IMR-90 (cell line): ENCODE results near the gene ABCA4. TPM values are rescaled to one million over a fixed set of nuclear protein-coding genes. Genes with fewer than 3 reads are reported as not detected.

Experiments
- ATAC-seq: fragments of 200-7000 bp; cut with Tn5 transposase; 2 replicates; pipeline ENCODE4 v1.9.1; 2020; ENCODE audit warnings: low read depth, mild to moderate bottlenecking, moderate library complexity
- BruUV-seq: library from RNA; stranded (reverse); fragments of 400-500 nt; replicated peaks from 2 replicates; lab custom pipeline; 2021; lab: Mats Ljungman, UMichigan
- CTCF ChIA-PET: fragments of 300-600 bp; formaldehyde crosslinking; extraction: SDS; loops from one replicate; lab custom pipeline; 2021; ENCODE audit warnings: antibody characterized with exemption; lab: Yijun Ruan, JAX
- POLR2A ChIA-PET: fragments of 300-600 bp; sonication (Branson Sonifier 250); formaldehyde crosslinking; loops from one replicate; lab custom pipeline; 2022; ENCODE audit warnings: antibody characterized with exemption; ENCODE audit not compliant: unreplicated experiment; lab: Charles Lee
- DNase-seq: peaks from one replicate; pipeline ENCODE4 v3.0.0; 2013
- H2AFZ ChIP-seq: replicated peaks from 2 replicates; pipeline ENCODE3; 2013; ENCODE audit warnings: low read length, mild to moderate bottlenecking; ENCODE audit not compliant: poor library complexity
- H2AK5ac ChIP-seq: 2 replicates; pipeline ENCODE4 v1.6.1; 2013; ENCODE audit warnings: low read depth, low read length, inconsistent platforms
- H2AK9ac ChIP-seq: replicated peaks from 2 replicates; pipeline ENCODE3; 2013; ENCODE audit warnings: mild to moderate bottlenecking, low read depth, low read length, moderate library complexity; ENCODE audit not compliant: poor library complexity
- H2BK120ac ChIP-seq: 2 replicates; pipeline ENCODE4 v1.6.1; 2013; ENCODE audit warnings: low read depth, low read length, inconsistent platforms
- H2BK15ac ChIP-seq: 3 replicates; pipeline ENCODE4 v1.6.1; 2013; ENCODE audit warnings: low read depth, low read length, inconsistent platforms
- H2BK20ac ChIP-seq: 2 replicates; pipeline ENCODE4 v1.6.1; 2013; ENCODE audit warnings: low read depth, mild to moderate bottlenecking, inconsistent platforms, low read length, moderate library complexity
- H2BK5ac ChIP-seq: 2 replicates; pipeline ENCODE4 v1.6.1; 2013; ENCODE audit warnings: mild to moderate bottlenecking, low read depth, low read length, inconsistent platforms; ENCODE audit not compliant: poor library complexity, severe bottlenecking
- H3K14ac ChIP-seq: replicated peaks from 2 replicates; pipeline ENCODE4 v1.6.1; 2013; ENCODE audit warnings: low read depth, low read length, inconsistent platforms
- H3K18ac ChIP-seq: 2 replicates; pipeline ENCODE4 v1.6.1; 2013; ENCODE audit warnings: low read depth, low read length, control low read depth
- H3K23ac ChIP-seq: 2 replicates; pipeline ENCODE4 v1.6.1; 2013; ENCODE audit warnings: low read depth, low read length, inconsistent platforms
- H3K27ac ChIP-seq: 2 replicates; pipeline ENCODE4 v1.5.1; 2013; ENCODE audit warnings: mild to moderate bottlenecking, control low read depth, low read length; ENCODE audit not compliant: insufficient read depth
- H3K27me3 ChIP-seq: 2 replicates; pipeline ENCODE4 v1.6.1; 2013; ENCODE audit warnings: low read length; ENCODE audit not compliant: control insufficient read depth, insufficient read depth
- H3K36me3 ChIP-seq: 2 replicates; pipeline ENCODE4 v1.6.1; 2013; ENCODE audit warnings: low read length, mixed read lengths; ENCODE audit not compliant: control insufficient read depth, insufficient read depth
- H3K4ac ChIP-seq: 2 replicates; pipeline ENCODE4 v1.6.1; 2013; ENCODE audit warnings: low read depth, low read length, inconsistent platforms
- H3K4me1 ChIP-seq: 2 replicates; pipeline ENCODE4 v1.6.1; 2013; ENCODE audit warnings: low read length, mixed read lengths; ENCODE audit not compliant: control insufficient read depth, insufficient read depth
- H3K4me2 ChIP-seq: 2 replicates; pipeline ENCODE4 v1.6.1; 2013; ENCODE audit warnings: low read depth, mild to moderate bottlenecking, control low read depth, low read length, moderate library complexity
- H3K4me3 ChIP-seq: 2 replicates; pipeline ENCODE4 v1.5.1; 2013; ENCODE audit warnings: low read depth, mild to moderate bottlenecking, control low read depth, low read length, moderate library complexity; ENCODE audit not compliant: insufficient read depth
- H3K56ac ChIP-seq: 2 replicates; pipeline ENCODE4 v1.6.1; 2013; ENCODE audit warnings: low read length, inconsistent platforms; ENCODE audit not compliant: insufficient read depth; ENCODE audit errors: extremely low read depth
- H3K79me1 ChIP-seq, 2 experiments: 2 replicates each; pipeline ENCODE4 v1.6.1; 2013; ENCODE audit warnings: low read length in 2 of 2, inconsistent platforms in 1 of 2, low read depth in 1 of 2
- H3K9ac ChIP-seq: 2 replicates; pipeline ENCODE4 v1.6.1; 2013; ENCODE audit warnings: low read depth, low read length, control low read depth
- H3K9me1 ChIP-seq: 2 replicates; pipeline ENCODE4 v1.6.1; 2013; ENCODE audit warnings: low read length, inconsistent platforms; ENCODE audit not compliant: insufficient read depth
- H3K9me3 ChIP-seq: 2 replicates; pipeline ENCODE4 v1.6.1; 2013; ENCODE audit warnings: low read length; ENCODE audit not compliant: control insufficient read depth, insufficient read depth
- H4K20me1 ChIP-seq: 2 replicates; pipeline ENCODE4 v1.6.1; 2013; ENCODE audit warnings: low read length, inconsistent platforms; ENCODE audit not compliant: insufficient read depth
- H4K5ac ChIP-seq: 2 replicates; pipeline ENCODE4 v1.6.1; 2013; ENCODE audit warnings: mild to moderate bottlenecking, low read depth, low read length, control low read depth
- H4K8ac ChIP-seq, 2 experiments: 2 replicates each; pipeline ENCODE4 v1.6.1; 2013; ENCODE audit warnings: low read depth in 2 of 2, low read length in 2 of 2, control low read depth in 1 of 2, inconsistent platforms in 1 of 2
- H4K91ac ChIP-seq: 2 replicates; pipeline ENCODE4 v1.6.1; 2013; ENCODE audit warnings: low read depth, low read length, inconsistent platforms; ENCODE audit not compliant: insufficient read depth
- CTCF ChIP-seq: conservative IDR thresholded peaks from 2 replicates; pipeline ENCODE4 v1.5.1; 2012; ENCODE audit warnings: mild to moderate bottlenecking, low read depth, low read length, improper control_type of control experiment
- NFE2L2 ChIP-seq: fragments of 150-350 bp; IDR thresholded peaks from 2 replicates; pipeline ENCODE4 v1.6.1; 2016; ENCODE audit warnings: low read depth, mild to moderate bottlenecking, low read length
- RCOR1 ChIP-seq: IDR thresholded peaks from 2 replicates; pipeline ENCODE4 v1.6.1; 2012; ENCODE audit warnings: mild to moderate bottlenecking, low read length, improper control_type of control experiment; ENCODE audit not compliant: insufficient replicate concordance
- RFX5 ChIP-seq: IDR thresholded peaks from 2 replicates; pipeline ENCODE4 v1.8.0; 2012; ENCODE audit warnings: low read depth, mild to moderate bottlenecking, low read length, moderate library complexity
- WGBS, 2 experiments: methylation state at CpG; one replicate each; pipeline versions ENCODE4 v1.1.5 to v1.1.7; 2013; ENCODE audit warnings: missing lambda C conversion rate in 2 of 2; ENCODE audit not compliant: insufficient read length in 1 of 2; ENCODE audit errors: extremely low coverage in 2 of 2; 5-methylcytosine and 5-hydroxymethylcytosine counted together
- dilution Hi-C: fragments of 300-500 bp; cut with HindIII; formaldehyde crosslinking; loops from one replicate; pipeline ENCODE4 v1.14.3; 2018; ENCODE audit warnings: low sequenced_read_pairs; ENCODE audit not compliant: unreplicated experiment
- in situ Hi-C: fragments of 300-500 bp; cut with MboI; formaldehyde crosslinking; loops from 3 replicates; pipeline ENCODE4 v1.14.3; 2019; ENCODE audit warnings: low sequenced_read_pairs, inconsistent platforms, mixed read lengths
- intact Hi-C: fragments of 100-400 bp; cut with micrococcal nuclease; formaldehyde crosslinking; loops from 2 replicates; pipeline ENCODE4 v1.10.0; 2022
- polyA plus RNA-seq, 3 experiments: library from polyadenylated mRNA; depleted of rRNA; stranded (reverse); fragments of >200 nt; gene quantifications; 2 replicates each; pipeline ENCODE4 v1.2.3, GENCODE V29; 2012; ENCODE audit warnings: low replicate concordance in 1 of 3
- total RNA-seq: library from RNA; depleted of rRNA; stranded (reverse); fragments of >200 nt; gene quantifications from 2 replicates; pipeline ENCODE4 v1.2.3, GENCODE V29; 2012
- TF ChIP-seq, protein P1 (sequence below): fragments of 150-350 bp; IDR thresholded peaks from 2 replicates; pipeline ENCODE4 v1.6.1; 2017; ENCODE audit warnings: mild to moderate bottlenecking, antibody characterized with exemption, low read length, low read depth
- TF ChIP-seq, protein P2 (sequence below): fragments of 150-350 bp; IDR thresholded peaks from 2 replicates; pipeline ENCODE4 v1.6.1; 2016; ENCODE audit warnings: low read depth, mild to moderate bottlenecking, low read length, moderate library complexity, borderline replicate concordance

ABCA4 gene
- total and polyA plus RNA-seq, 2 of the 4 experiments (the other 2 are of a cell fraction): under 0.01 to 0.36 TPM

DNA sequence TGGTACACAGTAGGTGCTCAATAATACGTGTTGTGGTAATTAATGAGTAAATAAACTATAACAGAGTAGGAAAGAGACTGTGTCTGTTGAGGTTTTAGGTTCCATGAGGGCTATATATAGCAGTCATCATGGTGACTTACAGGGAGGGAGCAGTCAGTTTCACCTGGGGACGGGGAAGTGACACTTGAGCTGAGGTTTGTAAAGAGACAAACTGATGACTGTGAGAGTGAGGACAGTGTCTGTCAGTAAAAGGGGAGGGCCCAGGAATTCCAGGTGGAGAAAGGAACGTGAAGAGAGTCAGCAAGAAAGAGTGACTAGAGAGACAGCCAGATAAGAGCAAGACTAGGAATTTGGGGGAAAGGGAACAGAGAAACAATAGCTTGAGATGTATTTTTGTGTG is 30.2 kb downstream of the ABCA4 start:
- H4K20me1 ChIP-seq: no peaks in the 10 kb centered on the region
- H3K9ac ChIP-seq: no peak overlapping the region
- H2BK5ac ChIP-seq: no peak overlapping the region
- BruUV-seq: no TSS peak
- peak overlapping the region; percentile 52; the same call in 1 of the 2 replicates for H2AK5ac ChIP-seq
- ChIA-PET POLR2A (no interaction called here), CTCF (no interaction called here)
- no peak overlapping the region for H3K18ac ChIP-seq
- H3K23ac ChIP-seq: no peak overlapping the region
- no peak overlapping the region for H3K27ac ChIP-seq
- in situ Hi-C loops: no loop called here
- no peak overlapping the region for H4K5ac ChIP-seq
- no peak overlapping the region for H2BK120ac ChIP-seq
- 88% methylated on average over 1 of the region's 3 CpGs; no CpG with 5 or more reads in 1 of the 2 experiments for WGBS, 2 experiments
- no peak for ATAC-seq
- H3K4ac ChIP-seq: no peak overlapping the region
- DNase-seq: no peak
- no peak overlapping the region for H3K56ac ChIP-seq
- dilution Hi-C loops: no loop called here
- no peak overlapping the region for H4K8ac ChIP-seq
- peaks cover 24% of the 10 kb centered on the region for H3K9me1 ChIP-seq
- TF ChIP-seq RFX5: no peak
- TF ChIP-seq, protein P1, sequence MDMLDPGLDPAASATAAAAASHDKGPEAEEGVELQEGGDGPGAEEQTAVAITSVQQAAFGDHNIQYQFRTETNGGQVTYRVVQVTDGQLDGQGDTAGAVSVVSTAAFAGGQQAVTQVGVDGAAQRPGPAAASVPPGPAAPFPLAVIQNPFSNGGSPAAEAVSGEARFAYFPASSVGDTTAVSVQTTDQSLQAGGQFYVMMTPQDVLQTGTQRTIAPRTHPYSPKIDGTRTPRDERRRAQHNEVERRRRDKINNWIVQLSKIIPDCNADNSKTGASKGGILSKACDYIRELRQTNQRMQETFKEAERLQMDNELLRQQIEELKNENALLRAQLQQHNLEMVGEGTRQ: no peak
- TF ChIP-seq CTCF: no peak
- TF ChIP-seq, protein P2, sequence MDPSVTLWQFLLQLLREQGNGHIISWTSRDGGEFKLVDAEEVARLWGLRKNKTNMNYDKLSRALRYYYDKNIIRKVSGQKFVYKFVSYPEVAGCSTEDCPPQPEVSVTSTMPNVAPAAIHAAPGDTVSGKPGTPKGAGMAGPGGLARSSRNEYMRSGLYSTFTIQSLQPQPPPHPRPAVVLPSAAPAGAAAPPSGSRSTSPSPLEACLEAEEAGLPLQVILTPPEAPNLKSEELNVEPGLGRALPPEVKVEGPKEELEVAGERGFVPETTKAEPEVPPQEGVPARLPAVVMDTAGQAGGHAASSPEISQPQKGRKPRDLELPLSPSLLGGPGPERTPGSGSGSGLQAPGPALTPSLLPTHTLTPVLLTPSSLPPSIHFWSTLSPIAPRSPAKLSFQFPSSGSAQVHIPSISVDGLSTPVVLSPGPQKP: no peak
- no peak for TF ChIP-seq RCOR1
- TF ChIP-seq NFE2L2: no peak
- H3K14ac ChIP-seq: no peak overlapping the region
- no peak overlapping the region for H2BK20ac ChIP-seq
- peaks cover 19% of the 10 kb centered on the region for H3K4me1 ChIP-seq
- no peak overlapping the region for H3K4me2 ChIP-seq
- H4K91ac ChIP-seq: no peak overlapping the region; the same call in 1 of the 2 replicates
- no peaks in the 10 kb centered on the region for H3K36me3 ChIP-seq
- no peaks in the 10 kb centered on the region for H3K9me3 ChIP-seq
- no peaks in the 10 kb centered on the region for H3K79me1 ChIP-seq
- H2AK9ac ChIP-seq: no peak overlapping the region
- H2AFZ ChIP-seq: no peak overlapping the region
- intact Hi-C loops: no loop called here
- H3K27me3 ChIP-seq: peaks cover 1% of the 10 kb centered on the region; the same call in 1 of the 2 replicates
- H3K4me3 ChIP-seq: no peak overlapping the region
- H2BK15ac ChIP-seq: no peak overlapping the region
